ENCODE results near the gene SLC6A17. TPM values are rescaled to one million over a fixed set of nuclear protein-coding genes. Genes with fewer than 3 reads are reported as not detected.

The SLC6A17 gene
- total RNA-seq, 4 donors from 2014 or later: 0.06 to 0.19 (median 0.12) TPM; not detected in 1

- no peak for ATAC-seq (ENCODE audit: low FRiP score)
- no peak for DNase-seq (ENCODE audit: low spot score)
- TF ChIP-seq CTCF (IDR thresholded peaks at IDR 0.05): no peak
These were observed 33.4 kb downstream of the SLC6A17 start for GRCh38 chr1:110183642-110184167.

GRCh38 chr1:110184446-110184845, 34.2 kb downstream of the SLC6A17 start:
- no peak for TF ChIP-seq CTCF (IDR thresholded peaks at IDR 0.05)
- DNase-seq (ENCODE audit: low spot score) (no peak), ATAC-seq (ENCODE audit: low FRiP score) (no peak)

- TF ChIP-seq CTCF (IDR thresholded peaks at IDR 0.05): no peak
- ATAC-seq (ENCODE audit: low FRiP score) (no peak), DNase-seq (ENCODE audit: low spot score) (no peak)
These were observed 34.9 kb downstream of the SLC6A17 start for GRCh38 chr1:110185181-110185580.

- ATAC-seq (ENCODE audit: low FRiP score) (no peak), DNase-seq (ENCODE audit: low spot score) (no peak)
- no peak for TF ChIP-seq CTCF (IDR thresholded peaks at IDR 0.05)
These were observed 36.3 kb downstream of the SLC6A17 start for GRCh38 chr1:110186558-110186957.

- no peak for TF ChIP-seq CTCF (IDR thresholded peaks at IDR 0.05)
- ATAC-seq (ENCODE audit: low FRiP score) (no peak), DNase-seq (ENCODE audit: low spot score) (no peak)
These were observed 37.0 kb downstream of the SLC6A17 start for GRCh38 chr1:110187139-110187890.

- ATAC-seq (ENCODE audit: low FRiP score) (peak; percentile 60), DNase-seq (ENCODE audit: low spot score) (no peak)
- TF ChIP-seq CTCF (IDR thresholded peaks at IDR 0.05): no peak
These were observed 37.8 kb downstream of the SLC6A17 start for GRCh38 chr1:110188035-110188618.

GRCh38 chr1:110189181-110189580, 38.9 kb downstream of the SLC6A17 start:
- no peak for ATAC-seq (ENCODE audit: low FRiP score)
- no peak for TF ChIP-seq CTCF (IDR thresholded peaks at IDR 0.05)
- no peak for DNase-seq (ENCODE audit: low spot score)
